Thyroid gland (tissue), 4 donors: ENCODE measurements around the gene BZW2.

Experiments
- POLR2A ChIP-seq, 2 donors: fragments of 450-650 bp; IDR thresholded peaks; one replicate each; pipeline ENCODE4 v1.6.1; 2017; ENCODE audit warnings: antibody characterized with exemption in 2 of 2, mild to moderate bottlenecking in 2 of 2, moderate library complexity in 1 of 2
- TF ChIP-seq, protein P1 (sequence below), 6 experiments: fragments of 200-600 bp in 3 of 6; fragments of 450-650 bp in 3 of 6; sonication (generic) in 3 of 6; IDR thresholded peaks; one replicate each; pipeline ENCODE4 v1.5.1; 2016 to 2019; ENCODE audit warnings: antibody characterized with exemption in 6 of 6, mild to moderate bottlenecking in 2 of 6, inconsistent platforms in 1 of 6, moderate library complexity in 1 of 6

DNA sequence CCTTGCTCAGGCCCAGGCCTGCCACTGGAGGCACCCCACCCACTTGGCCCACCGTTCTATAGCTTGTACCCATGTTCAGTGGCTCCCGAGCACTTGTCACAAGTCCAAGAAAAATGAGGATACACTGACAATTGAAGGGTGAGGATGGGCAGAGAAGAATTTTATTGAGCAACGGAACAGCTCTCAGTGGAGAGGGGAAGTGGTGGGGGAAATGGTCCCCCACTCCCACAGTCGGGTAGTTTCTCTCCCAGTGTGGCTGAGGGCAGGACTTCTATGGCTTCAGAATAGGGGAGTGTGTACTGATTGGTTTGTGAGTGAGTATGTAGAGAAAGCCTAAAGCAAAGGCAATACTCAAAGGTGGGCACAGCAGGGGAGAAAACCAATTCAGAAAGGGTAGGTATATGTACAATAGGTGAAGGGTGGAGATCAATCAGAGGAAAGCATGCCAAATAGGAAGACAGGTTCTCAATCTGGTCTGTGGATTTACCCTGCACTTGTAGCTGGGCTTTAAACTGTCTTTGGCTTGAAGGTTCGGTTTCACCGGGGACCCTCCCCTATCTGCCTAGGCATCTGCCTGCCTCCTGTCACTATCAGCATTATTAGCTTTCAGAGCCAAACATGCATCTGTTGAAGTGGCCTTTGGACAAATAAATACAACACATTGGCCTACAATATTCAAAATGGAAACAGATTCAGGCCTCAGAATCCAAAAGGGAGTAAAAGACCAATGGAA lies 98.7 kb downstream of the BZW2 start:
- no peak for TF ChIP-seq POLR2A (IDR thresholded peaks at IDR 0.05)
- TF ChIP-seq, protein P1, sequence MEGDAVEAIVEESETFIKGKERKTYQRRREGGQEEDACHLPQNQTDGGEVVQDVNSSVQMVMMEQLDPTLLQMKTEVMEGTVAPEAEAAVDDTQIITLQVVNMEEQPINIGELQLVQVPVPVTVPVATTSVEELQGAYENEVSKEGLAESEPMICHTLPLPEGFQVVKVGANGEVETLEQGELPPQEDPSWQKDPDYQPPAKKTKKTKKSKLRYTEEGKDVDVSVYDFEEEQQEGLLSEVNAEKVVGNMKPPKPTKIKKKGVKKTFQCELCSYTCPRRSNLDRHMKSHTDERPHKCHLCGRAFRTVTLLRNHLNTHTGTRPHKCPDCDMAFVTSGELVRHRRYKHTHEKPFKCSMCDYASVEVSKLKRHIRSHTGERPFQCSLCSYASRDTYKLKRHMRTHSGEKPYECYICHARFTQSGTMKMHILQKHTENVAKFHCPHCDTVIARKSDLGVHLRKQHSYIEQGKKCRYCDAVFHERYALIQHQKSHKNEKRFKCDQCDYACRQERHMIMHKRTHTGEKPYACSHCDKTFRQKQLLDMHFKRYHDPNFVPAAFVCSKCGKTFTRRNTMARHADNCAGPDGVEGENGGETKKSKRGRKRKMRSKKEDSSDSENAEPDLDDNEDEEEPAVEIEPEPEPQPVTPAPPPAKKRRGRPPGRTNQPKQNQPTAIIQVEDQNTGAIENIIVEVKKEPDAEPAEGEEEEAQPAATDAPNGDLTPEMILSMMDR (IDR thresholded peaks at IDR 0.05): no peak
